Eye (tissue), 1 donor: ENCODE results near the gene TOM1L1.

Experiments
- DNase-seq: peaks from one replicate; pipeline ENCODE4 v3.0.0-alpha.2; 2015

TOM1L1 gene

DNA sequence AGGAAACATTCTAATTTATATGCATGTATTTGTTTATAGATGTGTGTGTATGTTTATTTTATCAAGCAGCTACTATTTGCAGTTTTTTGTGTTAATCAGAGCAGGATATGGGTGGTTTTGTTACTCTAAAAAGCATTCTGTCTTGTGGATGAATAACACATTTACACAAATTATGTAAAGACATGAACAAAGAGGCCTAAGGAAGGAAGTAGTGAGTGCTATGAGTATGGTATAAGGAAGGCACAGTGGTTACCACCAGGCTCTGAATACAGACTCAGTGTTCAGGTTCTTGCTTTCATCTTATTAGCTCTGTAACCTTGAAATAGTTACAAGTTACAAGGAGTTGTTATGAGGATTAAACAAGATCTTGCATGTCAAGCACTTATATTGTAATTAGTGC, 101.8 kb downstream of the TOM1L1 start:
- DNase-seq, result no peak

GRCh38 chr17:55004484-55004883, 103.8 kb downstream of the TOM1L1 start:
- no peak for DNase-seq

- DNase-seq, result no peak
These were observed 104.9 kb downstream of the TOM1L1 start for GRCh38 chr17:55005520-55005919.
